OCI-LY7 (cell line): ENCODE results near the gene ITLN2.

Experiments used
- CTCF ChIP-seq: fragments of 200-600 bp; sonication (generic); conservative IDR thresholded peaks from 2 replicates; pipeline ENCODE4 v1.5.1; 2014; ENCODE audit warnings: mild to moderate bottlenecking, antibody characterized with exemption, low read length, moderate library complexity, mixed read lengths
- EZH2phosphoT487 ChIP-seq: fragments of 200-600 bp; sonication (generic); IDR thresholded peaks from 2 replicates; pipeline ENCODE4 v1.6.1; 2018; ENCODE audit warnings: low read depth, borderline replicate concordance, mild to moderate bottlenecking, mixed run types, antibody characterized with exemption, low read length, moderate library complexity, mixed read lengths

GRCh38 chr1:160924791-160925651 lies 29.6 kb downstream of the ITLN2 start:
- TF ChIP-seq CTCF (no peak), EZH2phosphoT487 (no peak)
